Keratinocyte (primary cell): ENCODE results near the gene ZNFX1.

Experiments used
- CTCF ChIP-seq, 3 experiments: IDR thresholded peaks in 1 of 3; conservative IDR thresholded peaks in 1 of 3; optimal IDR thresholded peaks in 1 of 3; 2 replicates in 2 of 3; 3 replicates in 1 of 3; pipeline versions ENCODE3 to v1.5.1; 2011; ENCODE audit warnings: low read length in 3 of 3, mild to moderate bottlenecking in 3 of 3, moderate library complexity in 2 of 3, control low read depth in 1 of 3, inconsistent platforms in 1 of 3; ENCODE audit not compliant: insufficient read depth in 2 of 3; ENCODE audit errors: extremely low read depth in 1 of 3
- EZH2 ChIP-seq: IDR thresholded peaks from one replicate; pipeline ENCODE4 v1.6.1; 2012; ENCODE audit warnings: inconsistent platforms, mild to moderate bottlenecking, low read length, moderate library complexity

GRCh38 chr20:49288250-49288751, 10.4 kb upstream of the ZNFX1 start:
- TF ChIP-seq CTCF (optimal IDR thresholded peaks at IDR 0.05 in 1 of 3, IDR thresholded peaks at IDR 0.05 in 1 of 3, conservative IDR thresholded peaks at IDR 0.05 in 1 of 3; ENCODE audit: extremely low read depth in 1 of 3, insufficient read depth in 2 of 3, low read length in 3 of 3), result no peak
- no peak for TF ChIP-seq EZH2
